ENCODE results near the gene SGK1. TPM values are rescaled to one million over a fixed set of nuclear protein-coding genes. Genes with fewer than 3 reads are reported as not detected.

SGK1 gene
- total RNA-seq, 1 experiment from 2014 or later, result 23.2 TPM

DNA sequence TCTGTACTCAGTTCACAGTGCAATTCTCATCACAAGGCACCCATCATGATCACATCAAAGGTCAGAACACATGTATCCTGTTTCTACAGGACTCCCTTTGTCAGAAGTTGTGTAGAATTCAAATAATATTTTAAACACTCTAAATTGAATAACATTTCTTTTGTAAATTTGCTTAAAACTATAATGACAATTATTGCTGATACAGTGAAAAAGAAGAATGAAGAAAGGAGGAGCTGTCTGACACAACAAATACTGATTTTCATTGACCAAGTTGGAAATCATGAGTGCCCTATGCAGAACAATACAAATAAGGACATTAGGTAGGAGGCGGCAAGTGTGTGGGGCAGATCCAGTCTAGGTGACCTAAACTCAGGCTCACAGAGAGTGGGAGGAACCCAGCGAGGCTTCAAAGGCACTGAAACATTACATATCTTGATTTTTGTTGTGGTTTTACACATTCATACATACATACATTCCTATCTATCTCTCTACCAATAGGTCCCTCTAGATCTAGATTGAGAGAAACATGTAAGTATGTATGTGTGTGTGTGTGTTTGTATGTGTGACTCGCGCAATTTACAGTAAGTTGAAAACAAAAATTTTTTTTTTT lies 186.3 kb downstream of the SGK1 start (continued):
- TF ChIP-seq, protein P1, sequence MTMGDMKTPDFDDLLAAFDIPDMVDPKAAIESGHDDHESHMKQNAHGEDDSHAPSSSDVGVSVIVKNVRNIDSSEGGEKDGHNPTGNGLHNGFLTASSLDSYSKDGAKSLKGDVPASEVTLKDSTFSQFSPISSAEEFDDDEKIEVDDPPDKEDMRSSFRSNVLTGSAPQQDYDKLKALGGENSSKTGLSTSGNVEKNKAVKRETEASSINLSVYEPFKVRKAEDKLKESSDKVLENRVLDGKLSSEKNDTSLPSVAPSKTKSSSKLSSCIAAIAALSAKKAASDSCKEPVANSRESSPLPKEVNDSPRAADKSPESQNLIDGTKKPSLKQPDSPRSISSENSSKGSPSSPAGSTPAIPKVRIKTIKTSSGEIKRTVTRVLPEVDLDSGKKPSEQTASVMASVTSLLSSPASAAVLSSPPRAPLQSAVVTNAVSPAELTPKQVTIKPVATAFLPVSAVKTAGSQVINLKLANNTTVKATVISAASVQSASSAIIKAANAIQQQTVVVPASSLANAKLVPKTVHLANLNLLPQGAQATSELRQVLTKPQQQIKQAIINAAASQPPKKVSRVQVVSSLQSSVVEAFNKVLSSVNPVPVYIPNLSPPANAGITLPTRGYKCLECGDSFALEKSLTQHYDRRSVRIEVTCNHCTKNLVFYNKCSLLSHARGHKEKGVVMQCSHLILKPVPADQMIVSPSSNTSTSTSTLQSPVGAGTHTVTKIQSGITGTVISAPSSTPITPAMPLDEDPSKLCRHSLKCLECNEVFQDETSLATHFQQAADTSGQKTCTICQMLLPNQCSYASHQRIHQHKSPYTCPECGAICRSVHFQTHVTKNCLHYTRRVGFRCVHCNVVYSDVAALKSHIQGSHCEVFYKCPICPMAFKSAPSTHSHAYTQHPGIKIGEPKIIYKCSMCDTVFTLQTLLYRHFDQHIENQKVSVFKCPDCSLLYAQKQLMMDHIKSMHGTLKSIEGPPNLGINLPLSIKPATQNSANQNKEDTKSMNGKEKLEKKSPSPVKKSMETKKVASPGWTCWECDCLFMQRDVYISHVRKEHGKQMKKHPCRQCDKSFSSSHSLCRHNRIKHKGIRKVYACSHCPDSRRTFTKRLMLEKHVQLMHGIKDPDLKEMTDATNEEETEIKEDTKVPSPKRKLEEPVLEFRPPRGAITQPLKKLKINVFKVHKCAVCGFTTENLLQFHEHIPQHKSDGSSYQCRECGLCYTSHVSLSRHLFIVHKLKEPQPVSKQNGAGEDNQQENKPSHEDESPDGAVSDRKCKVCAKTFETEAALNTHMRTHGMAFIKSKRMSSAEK (CRISPR knock-in tag; IDR thresholded peaks at IDR 0.05; ENCODE audit: borderline replicate concordance), result no peak
- TF ChIP-seq, protein P2, sequence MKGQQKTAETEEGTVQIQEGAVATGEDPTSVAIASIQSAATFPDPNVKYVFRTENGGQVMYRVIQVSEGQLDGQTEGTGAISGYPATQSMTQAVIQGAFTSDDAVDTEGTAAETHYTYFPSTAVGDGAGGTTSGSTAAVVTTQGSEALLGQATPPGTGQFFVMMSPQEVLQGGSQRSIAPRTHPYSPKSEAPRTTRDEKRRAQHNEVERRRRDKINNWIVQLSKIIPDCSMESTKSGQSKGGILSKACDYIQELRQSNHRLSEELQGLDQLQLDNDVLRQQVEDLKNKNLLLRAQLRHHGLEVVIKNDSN (CRISPR knock-in tag; IDR thresholded peaks at IDR 0.05), result no peak

DNA sequence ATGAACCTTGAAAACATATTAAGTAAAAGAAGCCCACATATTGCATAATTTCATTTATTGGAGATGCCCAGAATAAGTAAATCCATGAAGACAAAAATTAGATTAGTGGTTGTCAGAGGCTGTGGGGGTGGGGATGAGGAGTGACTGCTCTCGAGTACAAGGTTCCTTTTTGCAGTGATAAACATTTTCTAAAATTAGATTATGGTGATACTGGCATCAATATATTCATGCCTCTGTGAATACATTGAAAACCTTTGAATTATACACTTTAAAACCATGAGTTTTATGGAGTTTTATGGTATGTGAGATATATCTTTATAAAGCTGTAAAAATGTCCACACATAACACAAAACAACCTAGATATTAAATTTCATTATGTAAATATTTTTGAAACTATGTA lies 189.8 kb downstream of the SGK1 start:
- Mint-ChIP-seq H3K27me3 (ENCODE audit: low read depth) (no peaks in the 10 kb centered on the region), H3K4me3 (no peak overlapping the region), H3K9me3 (peaks cover 17% of the 10 kb centered on the region), H3K27ac (no peak overlapping the region), H3K4me1 (0 out of 2 replicates have a peak, but pooled peaks cover 2% of the 10 kb centered on the region), H3K36me3 (no peaks in the 10 kb centered on the region)
- DNase-seq (ENCODE audit: low spot score), result no peak
- POLR2A ChIA-PET, result no interaction called here
- CTCF ChIA-PET, result no interaction called here
- no peak for TF ChIP-seq CREB1 (CRISPR knock-in tag; IDR thresholded peaks at IDR 0.05)
- TF ChIP-seq SMAD4 (CRISPR knock-in tag; IDR thresholded peaks at IDR 0.05), result no peak
- TF ChIP-seq, protein P3, sequence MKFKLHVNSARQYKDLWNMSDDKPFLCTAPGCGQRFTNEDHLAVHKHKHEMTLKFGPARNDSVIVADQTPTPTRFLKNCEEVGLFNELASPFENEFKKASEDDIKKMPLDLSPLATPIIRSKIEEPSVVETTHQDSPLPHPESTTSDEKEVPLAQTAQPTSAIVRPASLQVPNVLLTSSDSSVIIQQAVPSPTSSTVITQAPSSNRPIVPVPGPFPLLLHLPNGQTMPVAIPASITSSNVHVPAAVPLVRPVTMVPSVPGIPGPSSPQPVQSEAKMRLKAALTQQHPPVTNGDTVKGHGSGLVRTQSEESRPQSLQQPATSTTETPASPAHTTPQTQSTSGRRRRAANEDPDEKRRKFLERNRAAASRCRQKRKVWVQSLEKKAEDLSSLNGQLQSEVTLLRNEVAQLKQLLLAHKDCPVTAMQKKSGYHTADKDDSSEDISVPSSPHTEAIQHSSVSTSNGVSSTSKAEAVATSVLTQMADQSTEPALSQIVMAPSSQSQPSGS (CRISPR knock-in tag; IDR thresholded peaks at IDR 0.05; ENCODE audit: borderline replicate concordance, low read depth), result no peak
- no peak for ATAC-seq

DNA sequence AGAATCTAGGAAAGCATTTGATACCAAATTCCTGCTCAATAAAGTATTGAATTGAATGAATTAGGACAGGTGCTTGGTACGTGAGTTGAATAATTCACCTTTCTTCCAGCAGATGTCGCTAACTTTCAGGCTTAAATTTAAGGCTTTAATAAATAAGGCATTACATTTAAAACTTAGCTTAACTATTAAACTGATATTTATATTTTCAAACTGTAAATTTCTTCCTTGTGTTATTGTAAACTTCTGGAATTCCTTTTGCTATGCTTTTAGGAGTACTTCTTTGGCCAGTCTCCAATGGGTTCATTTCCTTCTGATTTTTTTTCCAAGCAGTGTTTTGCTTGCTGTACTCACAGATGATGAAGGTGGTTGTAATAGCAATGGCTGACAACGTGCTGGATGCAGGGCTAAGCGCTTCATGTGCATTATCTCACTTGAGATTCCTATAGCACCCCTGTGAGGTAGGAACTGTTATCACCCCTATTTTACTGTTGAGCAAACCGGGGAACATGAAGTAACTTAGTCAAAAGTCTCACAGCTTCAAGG lies 194.2 kb downstream of the SGK1 start:
- Mint-ChIP-seq H3K27ac (no peak overlapping the region), H3K36me3 (no peaks in the 10 kb centered on the region), H3K27me3 (ENCODE audit: low read depth) (no peaks in the 10 kb centered on the region), H3K4me3 (no peak overlapping the region), H3K9me3 (peaks cover 10% of the 10 kb centered on the region), H3K4me1 (0 out of 2 replicates have a peak, but pooled peaks cover 2% of the 10 kb centered on the region)
- POLR2A ChIA-PET, result no interaction called here
- peak; percentile 98 for ATAC-seq
- CTCF ChIA-PET, result interaction anchor here (0.6 to 2.0 kb wide), 30 partner anchors 9 to 817 kb away, joined by 3 to 9 read pairs (median 4); no protein-coding TSS in a partner anchor
- no peak for TF ChIP-seq ZNF263 (CRISPR knock-in tag; IDR thresholded peaks at IDR 0.05; ENCODE audit: low read depth)
- TF ChIP-seq, protein P1 (CRISPR knock-in tag; IDR thresholded peaks at IDR 0.05; ENCODE audit: borderline replicate concordance), result no peak
- TF ChIP-seq, protein P4, sequence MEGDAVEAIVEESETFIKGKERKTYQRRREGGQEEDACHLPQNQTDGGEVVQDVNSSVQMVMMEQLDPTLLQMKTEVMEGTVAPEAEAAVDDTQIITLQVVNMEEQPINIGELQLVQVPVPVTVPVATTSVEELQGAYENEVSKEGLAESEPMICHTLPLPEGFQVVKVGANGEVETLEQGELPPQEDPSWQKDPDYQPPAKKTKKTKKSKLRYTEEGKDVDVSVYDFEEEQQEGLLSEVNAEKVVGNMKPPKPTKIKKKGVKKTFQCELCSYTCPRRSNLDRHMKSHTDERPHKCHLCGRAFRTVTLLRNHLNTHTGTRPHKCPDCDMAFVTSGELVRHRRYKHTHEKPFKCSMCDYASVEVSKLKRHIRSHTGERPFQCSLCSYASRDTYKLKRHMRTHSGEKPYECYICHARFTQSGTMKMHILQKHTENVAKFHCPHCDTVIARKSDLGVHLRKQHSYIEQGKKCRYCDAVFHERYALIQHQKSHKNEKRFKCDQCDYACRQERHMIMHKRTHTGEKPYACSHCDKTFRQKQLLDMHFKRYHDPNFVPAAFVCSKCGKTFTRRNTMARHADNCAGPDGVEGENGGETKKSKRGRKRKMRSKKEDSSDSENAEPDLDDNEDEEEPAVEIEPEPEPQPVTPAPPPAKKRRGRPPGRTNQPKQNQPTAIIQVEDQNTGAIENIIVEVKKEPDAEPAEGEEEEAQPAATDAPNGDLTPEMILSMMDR (IDR thresholded peaks at IDR 0.05), result peak; percentile 67
- TF ChIP-seq, protein P5, sequence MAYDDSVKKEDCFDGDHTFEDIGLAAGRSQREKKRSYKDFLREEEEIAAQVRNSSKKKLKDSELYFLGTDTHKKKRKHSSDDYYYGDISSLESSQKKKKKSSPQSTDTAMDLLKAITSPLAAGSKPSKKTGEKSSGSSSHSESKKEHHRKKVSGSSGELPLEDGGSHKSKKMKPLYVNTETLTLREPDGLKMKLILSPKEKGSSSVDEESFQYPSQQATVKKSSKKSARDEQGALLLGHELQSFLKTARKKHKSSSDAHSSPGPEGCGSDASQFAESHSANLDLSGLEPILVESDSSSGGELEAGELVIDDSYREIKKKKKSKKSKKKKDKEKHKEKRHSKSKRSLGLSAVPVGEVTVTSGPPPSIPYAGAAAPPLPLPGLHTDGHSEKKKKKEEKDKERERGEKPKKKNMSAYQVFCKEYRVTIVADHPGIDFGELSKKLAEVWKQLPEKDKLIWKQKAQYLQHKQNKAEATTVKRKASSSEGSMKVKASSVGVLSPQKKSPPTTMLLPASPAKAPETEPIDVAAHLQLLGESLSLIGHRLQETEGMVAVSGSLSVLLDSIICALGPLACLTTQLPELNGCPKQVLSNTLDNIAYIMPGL (CRISPR knock-in tag; IDR thresholded peaks at IDR 0.05), result 0 out of 2 replicates have a peak, but pooled peaks have one; percentile 29
- TF ChIP-seq, protein P6, sequence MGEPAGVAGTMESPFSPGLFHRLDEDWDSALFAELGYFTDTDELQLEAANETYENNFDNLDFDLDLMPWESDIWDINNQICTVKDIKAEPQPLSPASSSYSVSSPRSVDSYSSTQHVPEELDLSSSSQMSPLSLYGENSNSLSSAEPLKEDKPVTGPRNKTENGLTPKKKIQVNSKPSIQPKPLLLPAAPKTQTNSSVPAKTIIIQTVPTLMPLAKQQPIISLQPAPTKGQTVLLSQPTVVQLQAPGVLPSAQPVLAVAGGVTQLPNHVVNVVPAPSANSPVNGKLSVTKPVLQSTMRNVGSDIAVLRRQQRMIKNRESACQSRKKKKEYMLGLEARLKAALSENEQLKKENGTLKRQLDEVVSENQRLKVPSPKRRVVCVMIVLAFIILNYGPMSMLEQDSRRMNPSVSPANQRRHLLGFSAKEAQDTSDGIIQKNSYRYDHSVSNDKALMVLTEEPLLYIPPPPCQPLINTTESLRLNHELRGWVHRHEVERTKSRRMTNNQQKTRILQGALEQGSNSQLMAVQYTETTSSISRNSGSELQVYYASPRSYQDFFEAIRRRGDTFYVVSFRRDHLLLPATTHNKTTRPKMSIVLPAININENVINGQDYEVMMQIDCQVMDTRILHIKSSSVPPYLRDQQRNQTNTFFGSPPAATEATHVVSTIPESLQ (CRISPR knock-in tag; IDR thresholded peaks at IDR 0.05), result no peak
- peak; percentile 21 for DNase-seq (ENCODE audit: low spot score)
